Activated T-helper 17 cell treated with anti-CD3 and anti-CD28 coated beads, Interleukin-2, amount 50 U/mL, for 72 hours (primary cell): ENCODE measurements around the gene TRIL. TPM values are rescaled to one million over a fixed set of nuclear protein-coding genes. Genes with fewer than 3 reads are reported as not detected.

Experiments
- ATAC-seq: fragments of 150-1000 bp; cut with Tn5 transposase; replicated peaks from 2 replicates; pipeline ENCODE4 v1.10.0; 2021; ENCODE audit warnings: mild to moderate bottlenecking, moderate library complexity
- H3K27ac Mint-ChIP-seq: one replicate; pipeline ENCODE4 v1.8.0; 2022; ENCODE audit warnings: mixed read lengths
- H3K27me3 Mint-ChIP-seq: one replicate; pipeline ENCODE4 v1.8.0; 2022; ENCODE audit warnings: mixed read lengths
- H3K36me3 Mint-ChIP-seq: one replicate; pipeline ENCODE4 v1.8.0; 2022; ENCODE audit warnings: low read depth, mild to moderate bottlenecking, mixed read lengths
- H3K4me1 Mint-ChIP-seq: one replicate; pipeline ENCODE4 v1.8.0; 2022; ENCODE audit warnings: mixed read lengths
- H3K4me3 Mint-ChIP-seq: one replicate; pipeline ENCODE4 v1.8.0; 2022; ENCODE audit warnings: mild to moderate bottlenecking, mixed read lengths
- H3K9me3 Mint-ChIP-seq: one replicate; pipeline ENCODE4 v1.8.0; 2022; ENCODE audit warnings: mixed read lengths
- total RNA-seq, 2 donors: library from RNA; stranded (reverse); gene quantifications; one replicate each; pipeline ENCODE4 v1.2.3, GENCODE V29; 2022

Gene TRIL
- total RNA-seq, 2 donors from 2014 or later: not detected

GRCh38 chr7:28989211-28989980 lies 31.3 kb upstream of the TRIL start:
- Mint-ChIP-seq H3K9me3 (no peaks in the 10 kb centered on the region), H3K4me3 (no peak overlapping the region), H3K27ac (no peak overlapping the region), H3K36me3 (no peaks in the 10 kb centered on the region), H3K27me3 (no peaks in the 10 kb centered on the region), H3K4me1 (no peaks in the 10 kb centered on the region)
- ATAC-seq: no peak

- no peaks in the 10 kb centered on the region for H3K27me3 Mint-ChIP-seq
Measured at GRCh38 chr7:28988810-28989209, 30.7 kb upstream of the TRIL start.

DNA sequence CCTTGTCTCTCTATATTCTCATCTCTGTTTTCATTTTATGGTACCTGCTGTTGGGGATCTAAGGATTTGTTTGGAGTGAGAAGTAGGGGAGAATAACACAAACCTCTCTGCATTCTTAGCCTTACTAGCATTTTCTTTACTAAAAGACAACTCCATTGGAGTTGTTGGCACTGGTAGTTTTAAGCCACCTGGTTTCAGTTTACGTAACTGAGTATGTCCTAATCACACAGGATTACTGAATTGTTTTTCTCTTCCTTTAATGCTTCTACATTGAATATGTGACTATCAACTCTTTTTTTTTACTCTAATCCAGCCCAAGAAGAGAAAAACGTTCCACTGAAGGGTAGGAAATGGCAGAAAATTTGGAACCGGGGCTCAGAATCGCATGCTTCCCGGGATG lies 30.0 kb upstream of the TRIL start:
- H3K4me1 Mint-ChIP-seq: no peaks in the 10 kb centered on the region
- no peaks in the 10 kb centered on the region for H3K36me3 Mint-ChIP-seq
- no peaks in the 10 kb centered on the region for H3K9me3 Mint-ChIP-seq
- no peak for ATAC-seq
- no peaks in the 10 kb centered on the region for H3K27me3 Mint-ChIP-seq
- no peak overlapping the region for H3K4me3 Mint-ChIP-seq
- no peak overlapping the region for H3K27ac Mint-ChIP-seq

More at GRCh38 chr7:28988810-28989209, 30.7 kb upstream of the TRIL start:
- ATAC-seq: no peak
- no peak overlapping the region for H3K27ac Mint-ChIP-seq
- no peaks in the 10 kb centered on the region for H3K36me3 Mint-ChIP-seq
- H3K4me1 Mint-ChIP-seq: no peaks in the 10 kb centered on the region
- no peak overlapping the region for H3K4me3 Mint-ChIP-seq
- H3K9me3 Mint-ChIP-seq: no peaks in the 10 kb centered on the region

GRCh38 chr7:28986765-28987110 lies 28.6 kb upstream of the TRIL start:
- H3K4me1 Mint-ChIP-seq: no peaks in the 10 kb centered on the region
- no peak overlapping the region for H3K27ac Mint-ChIP-seq
- ATAC-seq: no peak
- H3K27me3 Mint-ChIP-seq: no peaks in the 10 kb centered on the region
- H3K4me3 Mint-ChIP-seq: no peak overlapping the region
- H3K36me3 Mint-ChIP-seq: no peaks in the 10 kb centered on the region
- no peaks in the 10 kb centered on the region for H3K9me3 Mint-ChIP-seq

DNA sequence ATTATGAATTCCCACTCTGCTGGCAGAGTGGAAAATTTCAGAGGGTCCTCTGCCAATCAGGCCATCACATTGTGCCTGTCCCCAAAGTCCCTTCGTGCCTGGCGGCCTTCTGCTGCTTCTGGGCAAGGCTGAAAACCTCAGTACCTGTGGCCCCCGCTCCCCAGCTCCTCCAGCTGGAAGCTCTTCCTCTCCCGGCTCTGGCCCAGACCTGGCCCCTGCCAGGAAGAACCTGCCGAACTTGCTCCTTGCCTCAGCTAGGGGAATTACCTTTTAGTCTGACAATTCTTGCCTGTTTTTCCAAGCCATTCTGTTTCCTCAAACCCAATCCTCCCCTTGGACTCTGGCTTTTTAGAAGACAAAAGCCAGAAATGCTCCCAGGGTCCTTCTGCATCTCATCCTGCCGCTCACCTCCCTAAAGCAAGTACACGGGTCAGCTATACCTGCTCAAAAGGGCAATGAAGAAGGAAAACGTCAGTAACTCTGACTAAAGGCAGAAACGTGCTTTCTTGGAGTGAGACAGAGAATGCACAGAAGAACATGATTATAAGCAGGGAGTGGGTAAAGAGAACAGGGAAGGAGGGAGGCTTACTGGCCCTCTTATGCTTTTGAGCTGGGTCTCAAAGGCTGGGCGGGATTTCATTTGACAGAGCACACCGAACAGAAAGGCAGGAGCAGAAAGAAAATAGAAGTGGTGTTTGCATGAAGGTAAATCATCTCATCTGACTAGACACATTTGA lies 28.1 kb upstream of the TRIL start:
- Mint-ChIP-seq H3K36me3 (no peaks in the 10 kb centered on the region), H3K27me3 (no peaks in the 10 kb centered on the region), H3K4me3 (no peak overlapping the region), H3K9me3 (no peaks in the 10 kb centered on the region), H3K4me1 (no peaks in the 10 kb centered on the region), H3K27ac (no peak overlapping the region)
- no peak for ATAC-seq

DNA sequence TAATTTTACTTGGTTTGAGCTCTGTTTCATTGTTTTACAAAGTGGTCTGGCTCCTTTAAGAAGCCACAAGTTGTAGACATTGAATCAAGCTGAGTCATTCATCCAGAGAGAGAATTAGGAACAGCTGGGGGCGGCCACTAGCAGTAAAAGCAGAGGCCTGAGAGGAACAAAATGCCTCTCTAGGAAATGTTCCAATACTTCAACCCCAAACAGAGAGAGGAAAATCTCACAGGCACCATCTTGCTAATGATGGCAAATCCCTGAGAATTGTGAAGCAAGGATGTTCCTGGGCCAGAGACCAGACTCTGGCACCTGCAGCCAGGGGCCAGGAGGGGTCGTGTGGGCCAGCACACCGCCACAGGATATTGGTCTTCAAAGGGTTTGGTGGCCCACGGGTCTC lies 26.5 kb upstream of the TRIL start:
- no peaks in the 10 kb centered on the region for H3K27me3 Mint-ChIP-seq
- no peaks in the 10 kb centered on the region for H3K4me1 Mint-ChIP-seq
- no peak overlapping the region for H3K27ac Mint-ChIP-seq
- ATAC-seq: no peak
- H3K4me3 Mint-ChIP-seq: no peak overlapping the region
- H3K36me3 Mint-ChIP-seq: no peaks in the 10 kb centered on the region
- no peaks in the 10 kb centered on the region for H3K9me3 Mint-ChIP-seq

- H3K27me3 Mint-ChIP-seq: no peaks in the 10 kb centered on the region
- no peak overlapping the region for H3K27ac Mint-ChIP-seq
- H3K9me3 Mint-ChIP-seq: no peaks in the 10 kb centered on the region
- no peaks in the 10 kb centered on the region for H3K4me1 Mint-ChIP-seq
- ATAC-seq: no peak
- no peaks in the 10 kb centered on the region for H3K36me3 Mint-ChIP-seq
- H3K4me3 Mint-ChIP-seq: no peak overlapping the region
Measured at GRCh38 chr7:28984217-28984616, 26.1 kb upstream of the TRIL start.

GRCh38 chr7:28983396-28984190 lies 25.5 kb upstream of the TRIL start:
- no peak for ATAC-seq
- Mint-ChIP-seq H3K9me3 (no peaks in the 10 kb centered on the region), H3K36me3 (no peaks in the 10 kb centered on the region), H3K27ac (no peak overlapping the region), H3K4me3 (no peak overlapping the region), H3K27me3 (no peaks in the 10 kb centered on the region), H3K4me1 (no peaks in the 10 kb centered on the region)

- Mint-ChIP-seq H3K36me3 (no peaks in the 10 kb centered on the region), H3K4me1 (no peaks in the 10 kb centered on the region), H3K27me3 (peaks cover 3% of the 10 kb centered on the region), H3K9me3 (no peaks in the 10 kb centered on the region), H3K4me3 (no peak overlapping the region), H3K27ac (no peak overlapping the region)
- no peak for ATAC-seq
Measured at GRCh38 chr7:28981161-28981465, 23.0 kb upstream of the TRIL start.

DNA sequence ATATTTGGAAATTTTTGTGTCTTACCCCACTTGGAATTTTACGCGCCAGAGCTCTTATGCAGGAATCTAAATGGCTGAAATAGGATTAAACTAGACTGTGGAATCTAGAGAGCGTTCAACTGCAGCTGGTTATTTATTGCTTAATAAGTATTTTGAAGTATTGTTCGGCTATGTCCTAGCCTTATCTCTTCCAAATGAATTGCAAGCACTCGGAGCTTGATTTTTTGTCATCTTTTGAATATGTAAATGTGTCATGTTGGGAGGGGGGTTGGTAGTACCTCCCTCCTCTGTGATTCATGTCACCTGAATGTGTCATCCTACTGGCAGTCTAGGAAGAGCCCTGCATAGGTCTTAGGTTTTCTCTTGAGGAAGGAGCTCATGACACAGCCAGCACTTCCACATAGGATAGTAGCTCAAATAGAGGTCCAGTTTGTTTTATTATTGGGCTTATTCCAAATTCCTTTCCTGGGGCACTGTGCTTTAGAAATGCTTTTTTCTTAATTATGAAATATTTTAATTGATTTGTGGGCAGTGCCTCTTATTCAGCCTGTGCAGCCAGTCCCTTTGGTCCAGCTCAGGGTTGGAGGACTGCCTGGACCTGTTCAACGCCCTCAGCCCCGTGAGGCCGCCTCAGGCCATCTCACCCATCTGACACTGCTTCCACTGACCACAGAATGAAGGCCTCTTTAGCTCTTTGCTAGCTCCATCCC lies 22.5 kb upstream of the TRIL start:
- H3K9me3 Mint-ChIP-seq: no peaks in the 10 kb centered on the region
- peaks cover 3% of the 10 kb centered on the region for H3K27me3 Mint-ChIP-seq
- H3K4me3 Mint-ChIP-seq: no peak overlapping the region
- H3K27ac Mint-ChIP-seq: no peak overlapping the region
- ATAC-seq: no peak
- H3K4me1 Mint-ChIP-seq: no peaks in the 10 kb centered on the region
- no peaks in the 10 kb centered on the region for H3K36me3 Mint-ChIP-seq

- no peaks in the 10 kb centered on the region for H3K4me1 Mint-ChIP-seq
- H3K36me3 Mint-ChIP-seq: no peaks in the 10 kb centered on the region
- no peak overlapping the region for H3K27ac Mint-ChIP-seq
- H3K9me3 Mint-ChIP-seq: no peaks in the 10 kb centered on the region
- H3K4me3 Mint-ChIP-seq: no peak overlapping the region
- no peak for ATAC-seq
- H3K27me3 Mint-ChIP-seq: peaks cover 3% of the 10 kb centered on the region
Measured at GRCh38 chr7:28979776-28980175, 21.6 kb upstream of the TRIL start.

GRCh38 chr7:28977881-28978280 lies 19.8 kb upstream of the TRIL start:
- H3K27ac Mint-ChIP-seq: no peak overlapping the region
- H3K9me3 Mint-ChIP-seq: peaks cover 11% of the 10 kb centered on the region
- H3K4me1 Mint-ChIP-seq: no peaks in the 10 kb centered on the region
- peaks cover 3% of the 10 kb centered on the region for H3K27me3 Mint-ChIP-seq
- H3K36me3 Mint-ChIP-seq: no peaks in the 10 kb centered on the region
- no peak overlapping the region for H3K4me3 Mint-ChIP-seq
- ATAC-seq: no peak

GRCh38 chr7:28976022-28976421 lies 17.9 kb upstream of the TRIL start:
- no peak for ATAC-seq
- Mint-ChIP-seq H3K36me3 (no peaks in the 10 kb centered on the region), H3K9me3 (peaks cover 18% of the 10 kb centered on the region), H3K4me1 (no peaks in the 10 kb centered on the region), H3K27ac (no peak overlapping the region), H3K27me3 (peaks cover 7% of the 10 kb centered on the region), H3K4me3 (no peak overlapping the region)

DNA sequence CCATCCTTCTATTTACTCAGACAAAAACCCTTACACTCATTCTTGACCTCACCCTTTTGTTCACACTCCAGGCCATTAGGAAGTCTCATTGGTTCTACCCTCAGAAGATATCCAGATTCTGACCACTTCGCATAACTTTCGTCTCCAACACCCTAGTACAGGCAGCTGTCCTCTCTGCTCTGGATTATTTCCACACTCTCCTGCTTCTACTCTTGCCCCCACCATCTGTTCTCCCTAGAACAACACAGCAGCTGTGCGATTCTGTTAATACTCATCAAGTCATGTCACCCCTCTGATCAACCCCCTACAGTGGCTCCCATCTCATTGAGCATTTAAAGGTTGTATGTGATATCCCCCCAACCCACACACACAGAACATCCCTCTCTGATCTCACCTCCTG lies 15.5 kb upstream of the TRIL start:
- H3K4me1 Mint-ChIP-seq: no peaks in the 10 kb centered on the region
- H3K36me3 Mint-ChIP-seq: no peaks in the 10 kb centered on the region

More for the DNA sequence above, 15.5 kb upstream of the TRIL start:
- ATAC-seq: no peak
- Mint-ChIP-seq H3K4me3 (no peak overlapping the region), H3K27me3 (peaks cover 12% of the 10 kb centered on the region), H3K27ac (no peak overlapping the region), H3K9me3 (peaks cover 23% of the 10 kb centered on the region)
